GM21528 (cell line): Measurements from ENCODE around the gene RAPGEF1.

Experiments
- ATAC-seq: cut with Tn5 transposase; IDR thresholded peaks from one replicate; pipeline ENCODE4 v1.9.1; 2021; ENCODE audit warnings: mild to moderate bottlenecking, moderate library complexity; ENCODE audit not compliant: unreplicated experiment, low FRiP score

Gene RAPGEF1

DNA sequence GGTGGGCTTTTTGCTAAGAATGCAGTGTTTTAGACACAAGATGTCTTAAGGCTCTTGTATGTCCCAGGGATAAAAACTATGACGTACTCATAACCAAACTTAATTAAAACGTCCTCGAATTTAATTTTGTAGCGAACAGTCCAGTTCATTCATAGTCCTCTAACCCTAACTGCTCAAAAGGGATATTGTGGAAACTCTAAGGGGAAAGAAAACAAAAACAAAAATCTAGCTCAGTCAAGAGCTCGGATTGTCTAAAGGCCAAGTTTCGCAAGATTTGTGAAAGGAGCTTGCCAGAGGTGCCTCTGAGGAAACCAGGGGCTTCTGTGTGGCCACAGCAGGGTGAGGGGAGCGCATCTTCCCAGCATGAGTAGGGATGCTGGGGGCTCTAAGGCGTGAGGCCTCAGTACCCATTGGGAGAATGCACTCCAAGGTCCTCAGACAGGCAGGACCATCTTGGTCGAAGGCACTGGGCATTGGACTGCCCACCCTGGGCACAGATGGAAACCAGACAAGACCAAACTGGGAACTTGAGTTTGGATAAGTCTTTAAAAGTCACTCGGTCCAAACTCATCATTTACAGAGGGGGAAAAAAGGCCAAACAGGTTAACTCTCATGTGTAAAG, 122.8 kb downstream of the RAPGEF1 start:
- no peak for ATAC-seq

DNA sequence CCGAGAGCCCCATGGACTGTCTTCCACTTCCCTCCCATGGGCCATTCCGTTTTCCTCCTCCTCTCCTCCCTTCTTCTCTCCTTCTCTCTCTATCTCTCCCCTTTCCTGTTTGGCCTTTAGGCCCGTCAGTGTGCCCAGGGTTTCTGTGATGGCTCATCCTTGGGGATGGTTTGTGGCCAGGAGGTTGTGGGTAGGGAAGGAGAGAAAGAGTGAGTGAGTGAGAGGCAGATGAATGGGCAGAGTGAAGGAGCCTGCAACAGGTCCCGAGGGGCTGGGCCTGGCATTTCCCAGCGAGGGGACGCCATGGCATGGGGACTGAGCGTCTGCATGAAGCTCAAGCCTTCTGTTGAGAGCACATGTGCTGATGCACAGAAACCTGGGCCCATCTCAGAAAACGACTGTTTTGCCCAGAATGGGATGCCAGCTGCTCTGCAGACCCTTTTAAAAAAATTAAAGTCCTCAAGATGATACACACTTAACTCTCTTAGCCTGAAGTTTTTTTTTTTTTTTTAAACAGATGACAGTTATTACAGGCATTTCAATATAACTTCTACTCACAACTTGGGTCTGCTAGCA, 125.4 kb downstream of the RAPGEF1 start:
- ATAC-seq, result no peak

- ATAC-seq, result no peak
Observed at GRCh38 chr9:131613921-131614320, 126.0 kb downstream of the RAPGEF1 start.

- ATAC-seq, result no peak
Observed at GRCh38 chr9:131612851-131613250, 127.0 kb downstream of the RAPGEF1 start.

DNA sequence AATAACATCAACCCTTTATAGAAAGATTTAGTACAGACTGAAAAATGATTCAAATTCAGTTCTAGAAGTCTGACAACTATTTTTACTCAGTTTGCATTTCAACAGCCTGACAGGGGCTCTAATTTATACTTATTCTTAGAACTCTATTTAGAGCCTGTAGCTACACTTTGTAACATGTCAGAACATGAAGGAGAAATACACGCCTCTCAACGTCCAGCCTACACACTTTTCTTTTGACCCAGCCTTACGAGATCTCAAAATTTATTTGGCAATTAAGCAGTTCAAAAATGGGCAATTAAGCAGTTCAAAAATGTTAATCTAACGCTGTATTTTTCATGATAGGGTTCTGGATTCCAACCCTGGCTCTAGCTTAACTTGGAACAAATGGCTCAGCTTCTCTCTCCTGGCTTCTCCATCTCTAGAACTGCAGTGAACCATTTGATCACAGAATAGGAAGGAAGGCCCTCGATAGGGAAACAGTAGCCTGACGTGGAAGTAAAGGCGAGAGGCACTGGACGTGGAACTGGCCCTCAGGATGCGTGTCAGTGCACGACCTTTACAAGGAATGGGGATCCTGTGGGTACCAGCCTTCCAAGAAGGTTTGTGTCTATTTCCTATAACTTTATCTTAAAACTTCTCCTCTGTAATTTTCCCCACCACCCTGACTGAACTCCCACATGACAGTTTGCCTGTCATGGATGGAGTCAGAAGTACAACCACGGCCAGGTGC, 128.1 kb downstream of the RAPGEF1 start:
- ATAC-seq, result no peak

GRCh38 chr9:131610231-131610761, 129.6 kb downstream of the RAPGEF1 start:
- no peak for ATAC-seq

GRCh38 chr9:131609099-131609830, 130.6 kb downstream of the RAPGEF1 start:
- no peak for ATAC-seq

GRCh38 chr9:131608493-131609037, 131.3 kb downstream of the RAPGEF1 start:
- ATAC-seq, result no peak

DNA sequence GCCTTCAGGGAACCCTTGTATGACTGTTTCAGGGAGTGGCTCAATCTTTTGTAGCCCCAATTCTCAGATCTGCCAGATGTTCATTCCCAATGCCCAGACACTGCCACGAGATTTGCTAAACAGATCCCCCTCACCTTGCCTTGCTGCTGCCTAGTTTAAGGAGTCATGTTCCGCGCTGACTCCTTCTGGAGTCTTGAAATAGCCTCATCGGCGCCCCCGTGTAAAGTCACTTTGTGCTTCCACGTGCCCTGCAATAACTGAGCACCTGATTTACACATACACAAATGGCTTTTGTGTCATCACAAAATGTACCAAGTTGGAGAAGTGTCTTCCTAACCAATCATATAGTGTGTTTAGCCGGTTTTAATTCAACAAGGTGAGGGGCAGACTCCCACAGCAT, 132.3 kb downstream of the RAPGEF1 start:
- no peak for ATAC-seq

DNA sequence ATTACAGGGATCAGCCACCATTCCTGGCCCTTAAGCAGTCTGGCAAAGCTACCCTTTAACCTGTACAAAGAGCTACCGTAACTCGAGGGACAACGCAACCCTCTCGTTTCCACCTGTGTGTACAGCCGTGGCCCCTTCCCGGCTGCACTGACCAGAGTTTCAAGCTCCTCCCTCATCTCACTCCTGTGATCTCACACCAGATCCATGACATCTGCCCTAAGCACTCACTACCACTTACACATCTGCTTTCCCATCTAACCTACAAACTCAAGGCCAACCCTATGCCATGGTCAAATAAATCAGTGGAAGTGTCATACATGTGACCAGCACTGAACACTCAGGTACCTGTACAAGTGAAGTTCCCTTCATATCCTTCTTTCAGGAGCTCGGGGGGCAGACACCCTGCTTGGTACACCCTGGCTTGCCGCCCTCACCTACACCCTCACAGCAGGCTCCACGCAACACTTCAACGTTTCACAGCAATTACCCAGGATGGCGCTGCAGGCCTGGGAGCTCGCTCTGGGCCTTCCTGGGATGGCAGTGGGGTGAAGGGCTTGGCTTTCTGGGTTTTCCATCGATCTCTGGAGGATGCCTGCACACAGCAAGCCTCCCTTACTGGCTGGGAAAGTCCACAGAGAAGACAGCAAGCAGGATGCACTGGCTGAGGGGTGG, 132.8 kb downstream of the RAPGEF1 start:
- ATAC-seq, result no peak

GRCh38 chr9:131605770-131606590, 133.9 kb downstream of the RAPGEF1 start:
- ATAC-seq, result no peak

DNA sequence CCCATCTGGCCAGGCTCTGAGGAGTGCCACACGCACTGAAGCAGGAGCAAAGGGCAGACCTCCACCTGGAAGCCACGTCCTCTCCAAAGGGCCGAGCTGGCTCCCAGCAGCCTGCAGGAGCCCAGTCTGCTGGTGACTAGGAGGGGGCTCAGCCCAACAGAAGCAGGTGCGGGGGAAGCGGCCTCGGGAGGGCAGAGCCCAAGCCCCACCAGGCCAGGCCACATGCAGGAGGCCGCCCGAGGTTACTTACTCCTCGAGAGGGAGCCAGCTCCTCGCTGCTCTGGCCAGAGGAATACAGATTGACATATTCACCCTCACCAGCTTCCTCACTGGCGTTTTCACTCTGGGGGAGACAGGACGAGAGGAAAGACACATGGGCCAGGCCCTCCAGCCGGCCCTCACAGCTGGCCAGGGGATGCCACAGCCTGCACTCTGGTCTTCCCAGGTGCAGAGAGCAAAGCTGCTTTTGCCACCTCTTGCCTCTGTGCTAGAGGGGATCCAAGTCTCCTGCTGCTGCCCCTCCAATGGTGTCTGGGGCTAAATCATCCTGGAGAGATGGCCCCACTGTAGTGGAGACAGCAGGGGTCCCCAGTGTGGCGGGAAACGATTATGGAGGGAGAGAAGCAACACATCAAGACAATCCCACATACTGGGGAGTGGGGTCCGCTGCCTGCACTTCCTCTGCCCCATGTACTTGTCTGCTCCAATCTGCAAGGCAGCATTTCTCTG, 136.0 kb downstream of the RAPGEF1 start:
- ATAC-seq, result no peak

DNA sequence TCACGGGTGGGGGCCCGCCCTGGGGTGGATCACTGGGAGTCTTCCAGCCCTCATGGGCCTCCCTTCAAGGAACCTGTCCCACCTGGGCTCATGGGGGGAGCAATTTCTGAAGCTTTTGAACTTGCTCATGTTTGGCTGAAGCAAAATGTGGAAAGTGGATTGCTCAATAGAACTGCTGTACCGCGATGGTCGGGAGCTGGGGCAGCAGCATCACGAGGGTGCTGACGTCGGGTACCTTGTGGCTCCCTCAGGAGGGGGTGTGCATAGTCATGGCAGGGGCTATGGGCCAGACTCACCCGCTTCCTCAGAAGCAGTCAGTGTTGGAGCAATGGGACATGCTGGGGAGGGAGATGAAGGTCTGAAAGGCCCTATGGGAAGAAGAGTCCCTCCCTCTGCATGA, 136.7 kb downstream of the RAPGEF1 start:
- no peak for ATAC-seq

DNA sequence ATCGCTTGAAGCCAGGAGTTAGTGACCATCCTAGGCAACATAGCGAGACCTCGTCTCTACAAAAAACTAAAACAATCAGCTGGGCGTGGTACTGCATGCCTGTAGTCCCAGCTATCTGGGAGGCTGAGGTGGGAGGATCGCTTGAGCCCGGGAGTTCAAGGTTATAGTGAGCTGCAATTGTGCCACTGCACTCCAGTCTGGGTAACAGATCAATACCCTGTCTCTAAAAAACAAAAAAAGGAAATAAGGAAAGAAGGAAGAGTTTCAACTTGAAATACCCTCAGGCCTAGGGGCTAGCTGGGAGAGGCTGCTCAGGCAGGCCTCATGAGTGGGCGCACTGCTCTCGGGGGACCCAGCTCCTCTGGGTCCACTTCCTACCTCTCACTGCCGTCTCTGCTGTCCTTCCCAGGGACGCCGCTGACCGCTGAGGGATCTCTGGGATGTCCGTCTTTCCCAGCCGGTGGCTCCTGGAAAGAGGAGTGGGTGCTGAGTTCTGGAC, 138.1 kb downstream of the RAPGEF1 start:
- no peak for ATAC-seq

- no peak for ATAC-seq
Observed at GRCh38 chr9:131598121-131598520, 141.8 kb downstream of the RAPGEF1 start.

GRCh38 chr9:131597246-131597645, 142.6 kb downstream of the RAPGEF1 start:
- no peak for ATAC-seq

GRCh38 chr9:131596430-131596743, 143.5 kb downstream of the RAPGEF1 start:
- no peak for ATAC-seq

GRCh38 chr9:131595696-131596429, 144.0 kb downstream of the RAPGEF1 start:
- no peak for ATAC-seq
